Measurements from ENCODE around the gene SMIM3. TPM values are rescaled to one million over a fixed set of nuclear protein-coding genes. Genes with fewer than 3 reads are reported as not detected.

Gene SMIM3
- polyA plus RNA-seq, 2 of the 4 experiments (the other 2 are of a cell fraction), result 4.5 to 4.6 TPM

- Histone ChIP-seq H3K4me2 (no peak overlapping the region), H3K27ac (no peak overlapping the region), H3K4me1 (no peaks in the 10 kb centered on the region), H3K4me3 (no peak overlapping the region), H3K9me3 (peaks cover 2% of the 10 kb centered on the region; the same call in 1 of the 3 replicates)
- ATAC-seq, result no peak
- CTCF ChIA-PET, result interaction anchor here (1.3 kb wide), 1 partner anchor 35 kb away, joined by 3 read pairs; no protein-coding TSS in a partner anchor
- WGBS (ENCODE audit: missing lambda C conversion rate), result 76% methylated on average over 5 of the region's 5 CpGs
- no peak for DNase-seq (ENCODE audit: low read depth in 1 of 2, low spot score in 1 of 2)
- no peak for TF ChIP-seq ZNF302 (CRISPR knock-in tag; IDR thresholded peaks at IDR 0.05)
- TF ChIP-seq CHD2 (IDR thresholded peaks at IDR 0.05; ENCODE audit: low read length, partially characterized antibody), result no peak
- no peak for TF ChIP-seq RARB (CRISPR knock-in tag; IDR thresholded peaks at IDR 0.05)
- no peak for TF ChIP-seq HMGXB4 (CRISPR knock-in tag; IDR thresholded peaks at IDR 0.05; ENCODE audit: borderline replicate concordance)
- no peak for TF ChIP-seq EP300 (IDR thresholded peaks at IDR 0.05)
- no peak for TF ChIP-seq FOXS1 (CRISPR knock-in tag; IDR thresholded peaks at IDR 0.05)
- no peak for TF ChIP-seq E2F6 (IDR thresholded peaks at IDR 0.05; ENCODE audit: borderline replicate concordance, low read depth)
- no peak for TF ChIP-seq HOXB13 (CRISPR knock-in tag; IDR thresholded peaks at IDR 0.05; ENCODE audit: low read depth)
- TF ChIP-seq BHLHE40 (IDR thresholded peaks at IDR 0.05; ENCODE audit: low read depth, low read length), result no peak
- TF ChIP-seq HES2 (IDR thresholded peaks at IDR 0.05), result no peak
- TF ChIP-seq NFE2L2 (conservative IDR thresholded peaks at IDR 0.05; ENCODE audit: low read length), result no peak
- TF ChIP-seq ELK1 (IDR thresholded peaks at IDR 0.05; ENCODE audit: low read depth, low read length), result no peak
- TF ChIP-seq PBX3 (IDR thresholded peaks at IDR 0.05), result no peak
- TF ChIP-seq CBX2 (IDR thresholded peaks at IDR 0.05; ENCODE audit: borderline replicate concordance, low read depth), result no peak
- no peak for TF ChIP-seq ATOH8 (CRISPR knock-in tag; IDR thresholded peaks at IDR 0.05; ENCODE audit: low read depth)
- no peak for TF ChIP-seq SMC3 (IDR thresholded peaks at IDR 0.05)
- no peak for TF ChIP-seq REST (IDR thresholded peaks at IDR 0.05)
- no peak for TF ChIP-seq ZFP36 (IDR thresholded peaks at IDR 0.05; ENCODE audit: borderline replicate concordance, partially characterized antibody)
- POLR2A ChIA-PET, result no interaction called here
- FAIRE-seq, result no peak
Measured at GRCh38 chr5:150836064-150836463, 57.5 kb downstream of the SMIM3 start.

Measured in A549 (cell line).